HepG2 (cell line): Measurements from ENCODE around the gene CEBPB. TPM values are rescaled to one million over a fixed set of nuclear protein-coding genes. Genes with fewer than 3 reads are reported as not detected.

Experiments used
- ARHGAP35 ChIP-seq: sonication (generic); formaldehyde crosslinking; IDR thresholded peaks from 2 replicates; pipeline ENCODE4 v1.9.0; 2022; ENCODE audit warnings: mild to moderate bottlenecking, inconsistent platforms, moderate library complexity, missing genetic modification reagents, borderline replicate concordance
- ARID5B ChIP-seq: IDR thresholded peaks from 2 replicates; pipeline ENCODE4 v1.4.0; 2020; ENCODE audit warnings: mild to moderate bottlenecking, missing genetic modification reagents
- CBX5 ChIP-seq: sonication (generic); formaldehyde crosslinking; IDR thresholded peaks from 2 replicates; pipeline ENCODE4 v1.4.0; 2020; ENCODE audit warnings: missing genetic modification reagents, borderline replicate concordance
- DNMT3B ChIP-seq: conservative IDR thresholded peaks from 2 replicates; pipeline ENCODE4 v1.6.1; 2016; ENCODE audit warnings: missing biosample characterization, control low read depth
- IKZF4 ChIP-seq: sonication (generic); formaldehyde crosslinking; IDR thresholded peaks from 2 replicates; pipeline ENCODE4 v1.5.1; 2020; ENCODE audit warnings: borderline replicate concordance, mild to moderate bottlenecking, low read depth, missing genetic modification reagents; ENCODE audit errors: not compliant biosample characterization
- MAX ChIP-seq: IDR thresholded peaks from 2 replicates; pipeline ENCODE4 v1.6.1; 2012; ENCODE audit warnings: inconsistent platforms
- THAP9 ChIP-seq: sonication (generic); formaldehyde crosslinking; IDR thresholded peaks from 2 replicates; pipeline ENCODE4; 2020; ENCODE audit warnings: missing genetic modification reagents, mild to moderate bottlenecking, borderline replicate concordance
- UBTF ChIP-seq: sonication (generic); formaldehyde crosslinking; IDR thresholded peaks from 2 replicates; pipeline ENCODE4 v1.4.0; 2020; ENCODE audit warnings: mild to moderate bottlenecking, missing genetic modification reagents
- YEATS2 ChIP-seq: sonication (generic); formaldehyde crosslinking; IDR thresholded peaks from 2 replicates; pipeline ENCODE4 v1.4.0; 2020; ENCODE audit warnings: missing genetic modification reagents, borderline replicate concordance
- YEATS4 ChIP-seq: sonication (generic); formaldehyde crosslinking; IDR thresholded peaks from 2 replicates; pipeline ENCODE4 v1.4.0; 2020; ENCODE audit warnings: missing genetic modification reagents, borderline replicate concordance
- ZNF230 ChIP-seq: sonication (generic); formaldehyde crosslinking; IDR thresholded peaks from 2 replicates; pipeline ENCODE4 v1.4.0; 2020; ENCODE audit warnings: mild to moderate bottlenecking, missing genetic modification reagents
- ZNF274 ChIP-seq: sonication (generic); formaldehyde crosslinking; IDR thresholded peaks from 2 replicates; pipeline ENCODE4 v1.5.1; 2020; ENCODE audit warnings: mild to moderate bottlenecking, missing genetic modification reagents
- ZNF746 ChIP-seq: sonication (generic); formaldehyde crosslinking; IDR thresholded peaks from 2 replicates; pipeline ENCODE4 v1.8.0; 2022; ENCODE audit warnings: mild to moderate bottlenecking, missing genetic modification reagents
- ZXDC ChIP-seq: sonication (generic); formaldehyde crosslinking; IDR thresholded peaks from 2 replicates; pipeline ENCODE4 v1.5.0; 2020; ENCODE audit warnings: mild to moderate bottlenecking, missing genetic modification reagents
- polyA plus RNA-seq, 8 experiments: library from polyadenylated mRNA; depleted of rRNA in 3 of 8; stranded (reverse) in 7 of 8; unstranded in 1 of 8; fragments of >200 nt; fragmentation: Illumina TruSeq in 4 of 8; extraction: Trizol in 4 of 8; gene quantifications; 2 replicates each; pipeline versions ENCODE4 v1.2.1 to v1.2.3, GENCODE V29; 2011 to 2016; ENCODE audit warnings: low read depth in 4 of 8, missing spikeins in 1 of 8, mixed read lengths in 1 of 8; ENCODE audit not compliant: insufficient read depth in 1 of 8
- total RNA-seq, 5 experiments: library from RNA; depleted of rRNA; stranded (reverse); fragments of >200 nt; fragmentation: Illumina TruSeq; extraction: Trizol; gene quantifications; 2 replicates each; pipeline ENCODE4 v1.2.3, GENCODE V29; 2016; ENCODE audit warnings: low read depth in 1 of 5

Gene CEBPB
- total and polyA plus RNA-seq, 2 of the 13 experiments (the other 11 are each of a cell fraction or from before 2014, with no cell fraction given) = 18.5 to 28.2 TPM

- TF ChIP-seq ARID5B (CRISPR knock-in tag) (peak; percentile 54), DNMT3B (CRISPR knock-in tag) (no peak), YEATS4 (no peak), ZXDC (no peak), UBTF (CRISPR knock-in tag) (0 out of 2 replicates have a peak, but pooled peaks have one; percentile 28), CBX5 (CRISPR knock-in tag) (peak; percentile 60; the same call in 1 of the 2 replicates), YEATS2 (CRISPR knock-in tag) (no peak), MAX (no peak), THAP9 (CRISPR knock-in tag) (peak; percentile 46; the same call in 1 of the 2 replicates), ARHGAP35 (no peak), IKZF4 (CRISPR knock-in tag) (no peak), ZNF746 (no peak), ZNF274 (CRISPR knock-in tag) (peak; percentile 87), ZNF230 (CRISPR knock-in tag) (no peak)
Measured at GRCh38 chr20:50216543-50217206, 26.0 kb downstream of the CEBPB start (continued).
